ENCODE data around the gene ACSS1. TPM values are rescaled to one million over a fixed set of nuclear protein-coding genes. Genes with fewer than 3 reads are reported as not detected.

Gene ACSS1
- total and polyA plus RNA-seq, 2 experiments from 2014 or later, result 1.3 to 4.1 TPM

DNA sequence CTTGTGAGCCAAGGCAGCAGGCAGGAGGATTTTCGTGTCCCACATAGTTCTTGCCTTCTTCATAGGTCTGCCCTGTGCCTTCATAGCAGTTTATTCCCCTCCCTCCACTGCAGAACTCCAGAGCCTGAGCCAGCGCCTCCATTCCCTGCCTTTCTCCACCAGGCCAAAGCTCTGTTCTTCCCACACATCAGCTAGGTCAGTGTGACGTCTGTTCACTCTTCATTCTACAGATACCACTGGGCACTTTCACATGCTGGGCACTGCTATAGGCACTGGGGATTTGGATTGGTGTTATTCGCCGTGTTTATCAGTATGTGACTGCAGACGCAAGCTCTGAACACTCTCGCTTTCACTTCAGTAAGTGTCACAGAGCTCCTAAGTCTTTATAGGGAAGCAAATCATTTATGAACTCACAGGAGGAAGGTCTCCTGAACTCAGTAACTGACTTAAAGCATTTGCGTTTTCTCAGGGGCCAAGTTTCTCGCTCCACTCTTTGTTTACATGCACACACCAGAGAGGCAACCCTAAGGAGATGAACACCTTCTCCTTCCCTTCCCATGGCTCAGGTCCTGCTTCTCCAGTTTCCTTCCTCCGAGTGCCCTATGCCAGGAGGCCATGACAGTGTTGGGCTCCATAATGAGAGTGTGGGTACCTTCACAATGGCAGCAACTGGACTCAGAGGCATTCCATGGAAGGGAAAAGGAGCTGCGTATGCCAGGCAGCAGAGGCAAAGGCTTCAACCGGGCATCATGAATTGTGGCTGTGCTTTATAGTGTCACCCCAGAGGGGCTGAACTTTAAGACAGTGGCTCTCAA lies 59.1 kb downstream of the ACSS1 start (continued):
- TF ChIP-seq, protein P1, sequence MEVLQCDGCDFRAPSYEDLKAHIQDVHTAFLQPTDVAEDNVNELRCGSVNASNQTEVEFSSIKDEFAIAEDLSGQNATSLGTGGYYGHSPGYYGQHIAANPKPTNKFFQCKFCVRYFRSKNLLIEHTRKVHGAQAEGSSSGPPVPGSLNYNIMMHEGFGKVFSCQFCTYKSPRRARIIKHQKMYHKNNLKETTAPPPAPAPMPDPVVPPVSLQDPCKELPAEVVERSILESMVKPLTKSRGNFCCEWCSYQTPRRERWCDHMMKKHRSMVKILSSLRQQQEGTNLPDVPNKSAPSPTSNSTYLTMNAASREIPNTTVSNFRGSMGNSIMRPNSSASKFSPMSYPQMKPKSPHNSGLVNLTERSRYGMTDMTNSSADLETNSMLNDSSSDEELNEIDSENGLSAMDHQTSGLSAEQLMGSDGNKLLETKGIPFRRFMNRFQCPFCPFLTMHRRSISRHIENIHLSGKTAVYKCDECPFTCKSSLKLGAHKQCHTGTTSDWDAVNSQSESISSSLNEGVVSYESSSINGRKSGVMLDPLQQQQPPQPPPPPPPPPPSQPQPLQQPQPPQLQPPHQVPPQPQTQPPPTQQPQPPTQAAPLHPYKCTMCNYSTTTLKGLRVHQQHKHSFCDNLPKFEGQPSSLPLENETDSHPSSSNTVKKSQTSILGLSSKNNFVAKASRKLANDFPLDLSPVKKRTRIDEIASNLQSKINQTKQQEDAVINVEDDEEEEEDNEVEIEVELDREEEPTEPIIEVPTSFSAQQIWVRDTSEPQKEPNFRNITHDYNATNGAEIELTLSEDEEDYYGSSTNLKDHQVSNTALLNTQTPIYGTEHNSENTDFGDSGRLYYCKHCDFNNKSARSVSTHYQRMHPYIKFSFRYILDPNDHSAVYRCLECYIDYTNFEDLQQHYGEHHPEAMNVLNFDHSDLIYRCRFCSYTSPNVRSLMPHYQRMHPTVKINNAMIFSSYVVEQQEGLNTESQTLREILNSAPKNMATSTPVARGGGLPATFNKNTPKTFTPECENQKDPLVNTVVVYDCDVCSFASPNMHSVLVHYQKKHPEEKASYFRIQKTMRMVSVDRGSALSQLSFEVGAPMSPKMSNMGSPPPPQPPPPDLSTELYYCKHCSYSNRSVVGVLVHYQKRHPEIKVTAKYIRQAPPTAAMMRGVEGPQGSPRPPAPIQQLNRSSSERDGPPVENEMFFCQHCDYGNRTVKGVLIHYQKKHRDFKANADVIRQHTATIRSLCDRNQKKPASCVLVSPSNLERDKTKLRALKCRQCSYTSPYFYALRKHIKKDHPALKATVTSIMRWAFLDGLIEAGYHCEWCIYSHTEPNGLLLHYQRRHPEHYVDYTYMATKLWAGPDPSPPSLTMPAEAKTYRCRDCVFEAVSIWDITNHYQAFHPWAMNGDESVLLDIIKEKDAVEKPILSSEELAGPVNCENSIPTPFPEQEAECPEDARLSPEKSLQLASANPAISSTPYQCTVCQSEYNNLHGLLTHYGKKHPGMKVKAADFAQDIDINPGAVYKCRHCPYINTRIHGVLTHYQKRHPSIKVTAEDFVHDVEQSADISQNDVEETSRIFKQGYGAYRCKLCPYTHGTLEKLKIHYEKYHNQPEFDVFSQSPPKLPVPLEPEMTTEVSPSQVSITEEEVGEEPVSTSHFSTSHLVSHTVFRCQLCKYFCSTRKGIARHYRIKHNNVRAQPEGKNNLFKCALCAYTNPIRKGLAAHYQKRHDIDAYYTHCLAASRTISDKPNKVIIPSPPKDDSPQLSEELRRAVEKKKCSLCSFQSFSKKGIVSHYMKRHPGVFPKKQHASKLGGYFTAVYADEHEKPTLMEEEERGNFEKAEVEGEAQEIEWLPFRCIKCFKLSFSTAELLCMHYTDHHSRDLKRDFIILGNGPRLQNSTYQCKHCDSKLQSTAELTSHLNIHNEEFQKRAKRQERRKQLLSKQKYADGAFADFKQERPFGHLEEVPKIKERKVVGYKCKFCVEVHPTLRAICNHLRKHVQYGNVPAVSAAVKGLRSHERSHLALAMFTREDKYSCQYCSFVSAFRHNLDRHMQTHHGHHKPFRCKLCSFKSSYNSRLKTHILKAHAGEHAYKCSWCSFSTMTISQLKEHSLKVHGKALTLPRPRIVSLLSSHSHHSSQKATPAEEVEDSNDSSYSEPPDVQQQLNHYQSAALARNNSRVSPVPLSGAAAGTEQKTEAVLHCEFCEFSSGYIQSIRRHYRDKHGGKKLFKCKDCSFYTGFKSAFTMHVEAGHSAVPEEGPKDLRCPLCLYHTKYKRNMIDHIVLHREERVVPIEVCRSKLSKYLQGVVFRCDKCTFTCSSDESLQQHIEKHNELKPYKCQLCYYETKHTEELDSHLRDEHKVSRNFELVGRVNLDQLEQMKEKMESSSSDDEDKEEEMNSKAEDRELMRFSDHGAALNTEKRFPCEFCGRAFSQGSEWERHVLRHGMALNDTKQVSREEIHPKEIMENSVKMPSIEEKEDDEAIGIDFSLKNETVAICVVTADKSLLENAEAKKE (CRISPR knock-in tag; IDR thresholded peaks at IDR 0.05), result no peak
- TF ChIP-seq JUNB (IDR thresholded peaks at IDR 0.05; ENCODE audit: unreplicated experiment), result no peak
- TF ChIP-seq, protein P2, sequence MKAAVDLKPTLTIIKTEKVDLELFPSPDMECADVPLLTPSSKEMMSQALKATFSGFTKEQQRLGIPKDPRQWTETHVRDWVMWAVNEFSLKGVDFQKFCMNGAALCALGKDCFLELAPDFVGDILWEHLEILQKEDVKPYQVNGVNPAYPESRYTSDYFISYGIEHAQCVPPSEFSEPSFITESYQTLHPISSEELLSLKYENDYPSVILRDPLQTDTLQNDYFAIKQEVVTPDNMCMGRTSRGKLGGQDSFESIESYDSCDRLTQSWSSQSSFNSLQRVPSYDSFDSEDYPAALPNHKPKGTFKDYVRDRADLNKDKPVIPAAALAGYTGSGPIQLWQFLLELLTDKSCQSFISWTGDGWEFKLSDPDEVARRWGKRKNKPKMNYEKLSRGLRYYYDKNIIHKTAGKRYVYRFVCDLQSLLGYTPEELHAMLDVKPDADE (IDR thresholded peaks at IDR 0.05), result no peak

DNA sequence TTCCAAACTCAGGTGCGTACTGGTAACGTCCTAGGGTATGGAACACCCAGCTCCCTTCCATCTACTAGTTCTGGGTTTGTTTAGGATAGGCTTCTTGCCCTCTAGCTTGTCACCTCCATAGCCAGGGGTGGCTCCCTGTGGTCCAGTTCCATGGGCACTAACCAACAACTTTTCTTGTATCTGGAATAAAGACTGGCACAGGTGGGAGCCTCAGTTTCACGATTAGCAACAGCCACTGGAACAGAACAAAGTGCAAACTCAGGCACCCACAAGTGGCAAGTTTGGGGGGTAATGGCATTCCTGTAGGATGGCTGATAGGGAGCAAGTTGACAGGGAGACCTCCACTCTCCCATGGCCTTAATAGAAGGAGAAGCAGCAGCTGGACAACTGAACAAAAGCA lies 59.8 kb downstream of the ACSS1 start:
- no peaks in the 10 kb centered on the region for H3K36me3 Mint-ChIP-seq (ENCODE audit: low read depth)
- Histone ChIP-seq H3K4me3 (no peak overlapping the region), H3K79me2 (replicated peaks; ENCODE audit: insufficient read depth) (no peaks in the 10 kb centered on the region), H3K27ac (ENCODE audit: low read depth) (no peak overlapping the region), H3K4me2 (no peak overlapping the region), H3K36me3 (ENCODE audit: insufficient read depth) (no peaks in the 10 kb centered on the region), H2AFZ (no peak overlapping the region), H3F3A (replicated peaks; ENCODE audit: low read depth) (no peaks in the 10 kb centered on the region), H3K27me3 (ENCODE audit: insufficient read depth) (no peaks in the 10 kb centered on the region), H3K9me2 (ENCODE audit: insufficient read depth) (no peaks in the 10 kb centered on the region), H3K4me1 (ENCODE audit: insufficient read depth) (peaks cover 6% of the 10 kb centered on the region; the same call in 1 of the 2 replicates), H4K20me1 (replicated peaks; ENCODE audit: insufficient read depth) (no peaks in the 10 kb centered on the region)
- peaks cover 3% of the 10 kb centered on the region; the same call in 1 of the 3 replicates for H3K9me3 Mint-ChIP-seq
- peaks cover 7% of the 10 kb centered on the region for H3K27me3 Mint-ChIP-seq (ENCODE audit: insufficient read depth, low read depth, poor library complexity)
- DNase-seq (ENCODE audit: low spot score), result no peak
- no peak for ATAC-seq
- no peak overlapping the region for H3K27ac Mint-ChIP-seq
- no peak overlapping the region for H3K4me3 Mint-ChIP-seq
- H3K4me1 Mint-ChIP-seq, result peaks cover 16% of the 10 kb centered on the region; the same call in 2 of the 3 replicates
- TF ChIP-seq, protein P3, sequence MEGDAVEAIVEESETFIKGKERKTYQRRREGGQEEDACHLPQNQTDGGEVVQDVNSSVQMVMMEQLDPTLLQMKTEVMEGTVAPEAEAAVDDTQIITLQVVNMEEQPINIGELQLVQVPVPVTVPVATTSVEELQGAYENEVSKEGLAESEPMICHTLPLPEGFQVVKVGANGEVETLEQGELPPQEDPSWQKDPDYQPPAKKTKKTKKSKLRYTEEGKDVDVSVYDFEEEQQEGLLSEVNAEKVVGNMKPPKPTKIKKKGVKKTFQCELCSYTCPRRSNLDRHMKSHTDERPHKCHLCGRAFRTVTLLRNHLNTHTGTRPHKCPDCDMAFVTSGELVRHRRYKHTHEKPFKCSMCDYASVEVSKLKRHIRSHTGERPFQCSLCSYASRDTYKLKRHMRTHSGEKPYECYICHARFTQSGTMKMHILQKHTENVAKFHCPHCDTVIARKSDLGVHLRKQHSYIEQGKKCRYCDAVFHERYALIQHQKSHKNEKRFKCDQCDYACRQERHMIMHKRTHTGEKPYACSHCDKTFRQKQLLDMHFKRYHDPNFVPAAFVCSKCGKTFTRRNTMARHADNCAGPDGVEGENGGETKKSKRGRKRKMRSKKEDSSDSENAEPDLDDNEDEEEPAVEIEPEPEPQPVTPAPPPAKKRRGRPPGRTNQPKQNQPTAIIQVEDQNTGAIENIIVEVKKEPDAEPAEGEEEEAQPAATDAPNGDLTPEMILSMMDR (conservative IDR thresholded peaks at IDR 0.05; ENCODE audit: low read depth in 2 of 2), result no peak
- TF ChIP-seq, protein P2 (IDR thresholded peaks at IDR 0.05), result no peak
- TF ChIP-seq ZNF331 (CRISPR knock-in tag; IDR thresholded peaks at IDR 0.05; ENCODE audit: low read depth) (no peak), CREB1 (CRISPR knock-in tag; IDR thresholded peaks at IDR 0.05; ENCODE audit: low read depth) (no peak), EZH2 (IDR thresholded peaks at IDR 0.05; ENCODE audit: low read depth, unreplicated experiment) (no peak)
